GF-D8 (cell line): Measurements from ENCODE around the gene EFCAB6.

ENCODE experiments used
- DNase-seq: peaks from one replicate; lab custom pipeline; 2025; lab: John Stamatoyannopoulos, UW

EFCAB6 gene

GRCh38 chr22:43802897-43803495 is 9.1 kb downstream of the EFCAB6 start:
- DNase-seq = no peak

GRCh38 chr22:43800970-43801369 is 11.1 kb downstream of the EFCAB6 start:
- DNase-seq = no peak

GRCh38 chr22:43798492-43798891 is 13.6 kb downstream of the EFCAB6 start:
- DNase-seq = no peak

- no peak for DNase-seq
Observed at GRCh38 chr22:43796567-43796966, 15.5 kb downstream of the EFCAB6 start.

GRCh38 chr22:43795320-43795719 is 16.8 kb downstream of the EFCAB6 start:
- no peak for DNase-seq

GRCh38 chr22:43792905-43793304 is 19.2 kb downstream of the EFCAB6 start:
- no peak for DNase-seq

GRCh38 chr22:43789452-43789851 is 22.7 kb downstream of the EFCAB6 start:
- DNase-seq = no peak

- DNase-seq = no peak
Observed at GRCh38 chr22:43783777-43784176, 28.3 kb downstream of the EFCAB6 start.

GRCh38 chr22:43782448-43782847 is 29.7 kb downstream of the EFCAB6 start:
- DNase-seq = no peak

- DNase-seq = no peak
Observed at GRCh38 chr22:43777286-43777685, 34.8 kb downstream of the EFCAB6 start.

- DNase-seq = no peak
Observed at GRCh38 chr22:43776081-43776670, 35.9 kb downstream of the EFCAB6 start.

- DNase-seq = no peak
Observed at GRCh38 chr22:43774318-43774915, 37.7 kb downstream of the EFCAB6 start.

GRCh38 chr22:43772831-43773230 is 39.3 kb downstream of the EFCAB6 start:
- DNase-seq = no peak

GRCh38 chr22:43755452-43755851 is 56.7 kb downstream of the EFCAB6 start:
- DNase-seq = no peak

GRCh38 chr22:43755011-43755410 is 57.1 kb downstream of the EFCAB6 start:
- DNase-seq = no peak

GRCh38 chr22:43754176-43754575 is 57.9 kb downstream of the EFCAB6 start:
- no peak for DNase-seq

GRCh38 chr22:43753688-43754087 is 58.4 kb downstream of the EFCAB6 start:
- DNase-seq = no peak

GRCh38 chr22:43750751-43751150 is 61.4 kb downstream of the EFCAB6 start:
- DNase-seq = no peak

GRCh38 chr22:43749473-43749872 is 62.6 kb downstream of the EFCAB6 start:
- no peak for DNase-seq

- DNase-seq = no peak
Observed at GRCh38 chr22:43747877-43748276, 64.2 kb downstream of the EFCAB6 start.

GRCh38 chr22:43747058-43747457 is 65.0 kb downstream of the EFCAB6 start:
- no peak for DNase-seq

- DNase-seq = no peak
Observed at GRCh38 chr22:43745783-43746356, 66.2 kb downstream of the EFCAB6 start.

GRCh38 chr22:43745411-43745770 is 66.7 kb downstream of the EFCAB6 start:
- DNase-seq = no peak
